Heart left ventricle (tissue), 16 donors: ENCODE data around the gene CTNNBIP1. TPM values are rescaled to one million over a fixed set of nuclear protein-coding genes. Genes with fewer than 3 reads are reported as not detected.
A peak's percentile ranks its signal among the peaks of the same experiment; 100 is the strongest.

Experiments used
- ATAC-seq, 4 donors: fragments of 200-7000 bp; cut with Tn5 transposase; one replicate each; pipeline ENCODE4 v1.9.1; 2020 to 2022; ENCODE audit warnings: moderate library complexity in 4 of 4, mild to moderate bottlenecking in 3 of 4, moderate number of reproducible peaks in 1 of 4
- DNase-seq, 5 donors: peaks; one replicate each; pipeline ENCODE4 v3.0.0-alpha.2; 2020
- H3K27ac ChIP-seq, 12 donors: fragments of 200-600 bp; sonication (generic) in 4 of 12; one replicate each; pipeline versions ENCODE4 v1.5.0 to v1.8.0; 2016 to 2022; ENCODE audit warnings: mild to moderate bottlenecking in 2 of 12
- H3K27me3 ChIP-seq, 9 donors: fragments of 200-600 bp; sonication (generic) in 2 of 9; one replicate each; pipeline versions ENCODE4 v1.5.1 to v1.8.0; 2016 to 2022; ENCODE audit warnings: mild to moderate bottlenecking in 3 of 9
- H3K36me3 ChIP-seq, 9 donors: fragments of 200-600 bp; sonication (generic) in 2 of 9; one replicate each; pipeline versions ENCODE4 v1.5.0 to v1.8.0; 2018 to 2022; ENCODE audit warnings: mild to moderate bottlenecking in 2 of 9
- H3K4me1 ChIP-seq, 12 donors: fragments of 200-600 bp; sonication (generic) in 4 of 12; one replicate each; pipeline versions ENCODE4 v1.5.0 to v1.8.0; 2016 to 2022; ENCODE audit warnings: mild to moderate bottlenecking in 3 of 12
- H3K4me3 ChIP-seq, 12 donors: fragments of 200-600 bp; sonication (generic) in 4 of 12; one replicate each; pipeline versions ENCODE4 v1.5.0 to v1.8.0; 2017 to 2022; ENCODE audit warnings: mild to moderate bottlenecking in 9 of 12, moderate library complexity in 4 of 12
- H3K9me3 ChIP-seq, 12 donors: fragments of 200-600 bp; sonication (generic) in 4 of 12; one replicate each; pipeline versions ENCODE4 v1.5.0 to v1.8.0; 2016 to 2022; ENCODE audit warnings: mild to moderate bottlenecking in 1 of 12
- CTCF ChIP-seq, 12 donors: fragments of 200-600 bp; sonication (generic) in 4 of 12; IDR thresholded peaks; one replicate each; pipeline versions ENCODE4 v1.5.0 to v1.8.0; 2018 to 2022; ENCODE audit warnings: antibody characterized with exemption in 12 of 12, mild to moderate bottlenecking in 5 of 12
- POLR2A ChIP-seq, 2 donors: fragments of 450-650 bp; IDR thresholded peaks; one replicate each; pipeline ENCODE4 v1.6.1; 2017; ENCODE audit warnings: antibody characterized with exemption in 2 of 2, mild to moderate bottlenecking in 2 of 2, moderate library complexity in 2 of 2
- WGBS, 4 donors: extraction: QIAGEN DNeasy Blood & Tissue Kit in 2 of 4; methylation state at CpG; one replicate each; pipeline versions ENCODE4 v1.1.5 to v1.1.7; 2013 to 2018; 5-methylcytosine and 5-hydroxymethylcytosine counted together
- intact Hi-C, 10 donors: fragments of 100-400 bp; cut with DNase I; formaldehyde crosslinking; loops; one replicate each; pipeline versions ENCODE4 v1.11.1 to v1.14.2; 2022
- polyA plus RNA-seq, 2 donors: library from polyadenylated mRNA; stranded (reverse); fragments of 200-250 nt; gene quantifications; one replicate each; pipeline ENCODE4 v1.2.3, GENCODE V29; 2013
- total RNA-seq, 9 donors: library from RNA; depleted of rRNA in 2 of 9; stranded (reverse); fragments of >200 nt in 2 of 9; fragmentation: NEBNext Ultra II Directional in 3 of 9; extraction: Animal tissue kit (Norgen Biotek cat#: 25700) in 3 of 9; gene quantifications; one replicate each; pipeline versions ENCODE4 v1.1.0 to v1.2.4, GENCODE V29; 2016 to 2023
- donor health status: ischemic (EF 13 %, LVEDD 7.1; RV severe dilation, severe dysfunction).
- donor health status: healthy with polysubstance abuse.
- donor health status: DM: no; HTN: yes; CAD: no.
- donor health status: DM: no; HTN: no; CAD: no.
- donor health status: ischemic (EF 25% LVEDD 6.9; RV normal size, moderate dysfunction).
- donor health status: ischemic (EF 25% LVEDD 5.7; RV mildly dilated, moderate dysfunction).
- donor health status: healthy.
- donor health status: DM: yes; HTN: yes; CAD: no.
- donor health status: ischemic (EF 35%, LVEDD 5.7; RV mildly dilated, moderate dysfunction).
- donor health status: nonischemic (EF 11% LVEDD 7.7; RV severe dilation, severe dysfunction).
- donor health status: DM: yes; HTN: yes; CAD: no.
- donor health status: PGD.
- donor health status: ischemic (EF 29% LVEDD 5.4; RV normal size, mild dysfunction).
- donor health status: nonischemic (EF 23%, LVEDD 6.1; RV moderate dilation, normal function).

Gene CTNNBIP1
- total and polyA plus RNA-seq, 11 donors: 25.4 to 62.0 (median 40.7) TPM

GRCh38 chr1:9892563-9893528, 17.2 kb downstream of the CTNNBIP1 start:
- intact Hi-C loops: no loop called here
- ATAC-seq (peak; percentile 41 to 84 (median 46)), DNase-seq (peak in 2 of 5 donors; percentile 42 to 45)
- peak overlapping the region; percentile 37 to 91 (median 80) for H3K27ac ChIP-seq
- H3K4me3 ChIP-seq: peak overlapping the region in 1 of 12 donors; percentile 23
- TF ChIP-seq CTCF (IDR thresholded peaks at IDR 0.05): no peak
- no peak for TF ChIP-seq POLR2A (IDR thresholded peaks at IDR 0.05)
- peaks cover 0 to 8% (median 0%) of the 10 kb centered on the region in 9 donors for H3K36me3 ChIP-seq
- H3K9me3 ChIP-seq: no peaks in the 10 kb centered on the region
- peaks cover 9 to 72% (median 55%) of the 10 kb centered on the region in 12 donors for H3K4me1 ChIP-seq
- no peaks in the 10 kb centered on the region for H3K27me3 ChIP-seq
- 53 to 64% (median 61%) methylated on average over 14 of the region's 14 CpGs for WGBS, 4 donors

GRCh38 chr1:9891207-9891606, 18.9 kb downstream of the CTNNBIP1 start:
- ATAC-seq (no peak), DNase-seq (peak in 1 of 5 donors; percentile 34)
- Histone ChIP-seq H3K27me3 (no peaks in the 10 kb centered on the region), H3K4me1 (peaks cover 9 to 82% (median 58%) of the 10 kb centered on the region in 12 donors), H3K9me3 (no peaks in the 10 kb centered on the region), H3K36me3 (peaks cover 0 to 16% (median 0%) of the 10 kb centered on the region in 9 donors), H3K27ac (peak overlapping the region; percentile 59 to 91 (median 80)), H3K4me3 (no peak overlapping the region)
- TF ChIP-seq CTCF (IDR thresholded peaks at IDR 0.05): no peak
- no peak for TF ChIP-seq POLR2A (IDR thresholded peaks at IDR 0.05)
- intact Hi-C loops: no loop called here
- WGBS, 4 donors: 54 to 64% (median 59%) methylated on average over 5 of the region's 5 CpGs

- Histone ChIP-seq H3K36me3 (peaks cover 0 to 17% (median 0%) of the 10 kb centered on the region in 9 donors), H3K9me3 (no peaks in the 10 kb centered on the region), H3K27me3 (no peaks in the 10 kb centered on the region), H3K4me3 (no peak overlapping the region), H3K27ac (peak overlapping the region; percentile 59 to 91 (median 80)), H3K4me1 (peaks cover 9 to 91% (median 62%) of the 10 kb centered on the region in 12 donors)
- 22 to 28% (median 25%) methylated on average over 6 of the region's 6 CpGs for WGBS, 4 donors
- TF ChIP-seq CTCF (IDR thresholded peaks at IDR 0.05) (no peak), POLR2A (IDR thresholded peaks at IDR 0.05) (no peak)
- peak; percentile 27 to 40 (median 35) for ATAC-seq
- intact Hi-C loops: no loop called here
- peak; percentile 57 to 77 (median 74) for DNase-seq
Observed at GRCh38 chr1:9890224-9890731, 19.8 kb downstream of the CTNNBIP1 start.

- TF ChIP-seq CTCF (IDR thresholded peaks at IDR 0.05) (no peak), POLR2A (IDR thresholded peaks at IDR 0.05) (no peak)
- peaks cover 0 to 17% (median 0%) of the 10 kb centered on the region in 9 donors for H3K36me3 ChIP-seq
- H3K27me3 ChIP-seq: no peaks in the 10 kb centered on the region
- H3K4me1 ChIP-seq: peaks cover 9 to 92% (median 65%) of the 10 kb centered on the region in 12 donors
- no peak overlapping the region for H3K4me3 ChIP-seq
- intact Hi-C loops: no loop called here
- peak in 1 of 5 donors; percentile 11 for DNase-seq
- peak overlapping the region; percentile 59 to 91 (median 80) for H3K27ac ChIP-seq
- 66 to 78% (median 74%) methylated on average over 8 of the region's 8 CpGs for WGBS, 4 donors
- no peaks in the 10 kb centered on the region for H3K9me3 ChIP-seq
- no peak for ATAC-seq
Observed at GRCh38 chr1:9889411-9889810, 20.7 kb downstream of the CTNNBIP1 start.
